Mesendoderm (in vitro differentiated cells): ENCODE data around the gene LATS2.

Experiments used
- DNase-seq: peaks from one replicate; pipeline ENCODE4 v3.0.0; 2013
- H2AK5ac ChIP-seq: 2 replicates; pipeline ENCODE4 v1.6.1; 2013; ENCODE audit warnings: low read length, inconsistent platforms
- H2BK120ac ChIP-seq: 2 replicates; pipeline ENCODE4 v1.6.1; 2013; ENCODE audit warnings: low read depth, mild to moderate bottlenecking, low read length, moderate library complexity, mixed read lengths
- H2BK15ac ChIP-seq: replicated peaks from 2 replicates; pipeline ENCODE4 v1.6.1; 2013; ENCODE audit warnings: low read depth, mild to moderate bottlenecking, moderate library complexity
- H2BK5ac ChIP-seq: 2 replicates; pipeline ENCODE4 v1.6.1; 2013; ENCODE audit warnings: low read length, inconsistent platforms
- H3K18ac ChIP-seq: 2 replicates; pipeline ENCODE4 v1.6.1; 2013; ENCODE audit warnings: mild to moderate bottlenecking, low read length, mixed read lengths
- H3K23ac ChIP-seq: one replicate; pipeline ENCODE4 v1.6.1; 2013; ENCODE audit warnings: low read length
- H3K27ac ChIP-seq: 2 replicates; pipeline ENCODE4 v1.5.1; 2013; ENCODE audit warnings: low read depth, mild to moderate bottlenecking, inconsistent platforms, low read length, moderate library complexity
- H3K27me3 ChIP-seq: 2 replicates; pipeline ENCODE4 v1.6.1; 2013; ENCODE audit warnings: low read length, control low read depth, mild to moderate bottlenecking, inconsistent platforms; ENCODE audit not compliant: insufficient read depth, poor library complexity
- H3K36me3 ChIP-seq: 2 replicates; pipeline ENCODE4 v1.6.1; 2013; ENCODE audit warnings: low read length, inconsistent platforms; ENCODE audit not compliant: control insufficient read depth, insufficient read depth
- H3K4ac ChIP-seq: one replicate; pipeline ENCODE4 v1.6.1; 2013; ENCODE audit warnings: low read depth, mild to moderate bottlenecking, low read length, moderate library complexity
- H3K4me1 ChIP-seq: 2 replicates; pipeline ENCODE4 v1.6.1; 2013; ENCODE audit warnings: low read depth, low read length, inconsistent platforms; ENCODE audit not compliant: control insufficient read depth
- H3K4me2 ChIP-seq: 2 replicates; pipeline ENCODE4 v1.6.1; 2013; ENCODE audit warnings: low read length
- H3K4me3 ChIP-seq: 2 replicates; pipeline ENCODE4 v1.5.1; 2013; ENCODE audit warnings: mild to moderate bottlenecking, low read length
- H3K56ac ChIP-seq: one replicate; pipeline ENCODE4 v1.6.1; 2013; ENCODE audit warnings: low read length
- H3K79me1 ChIP-seq: 2 replicates; pipeline ENCODE4 v1.6.1; 2013; ENCODE audit warnings: low read length, inconsistent platforms
- H3K79me2 ChIP-seq: 2 replicates; pipeline ENCODE4 v1.6.1; 2013; ENCODE audit warnings: mild to moderate bottlenecking, low read length; ENCODE audit not compliant: control insufficient read depth, insufficient read depth
- H3K9ac ChIP-seq: 2 replicates; pipeline ENCODE4 v1.6.1; 2013; ENCODE audit warnings: low read length, inconsistent platforms
- H4K5ac ChIP-seq: one replicate; pipeline ENCODE4 v1.6.1; 2013; ENCODE audit warnings: low read length
- H4K8ac ChIP-seq: one replicate; pipeline ENCODE4 v1.6.1; 2013; ENCODE audit warnings: low read depth, mild to moderate bottlenecking, control low read depth, low read length, moderate library complexity
- WGBS: extraction: QIAGEN DNeasy Blood & Tissue Kit; methylation state at CpG from one replicate; pipeline ENCODE4 v1.1.7; 2013; ENCODE audit warnings: low lambda C conversion rate, missing lambda C conversion rate; ENCODE audit not compliant: insufficient coverage; ENCODE audit errors: extremely low coverage; 5-methylcytosine and 5-hydroxymethylcytosine counted together

Gene LATS2

GRCh38 chr13:20997301-20998161 lies 63.9 kb downstream of the LATS2 start:
- Histone ChIP-seq H4K5ac (no peak overlapping the region), H3K9ac (no peak overlapping the region), H3K27me3 (no peaks in the 10 kb centered on the region), H3K23ac (no peak overlapping the region), H3K79me2 (peaks cover 16% of the 10 kb centered on the region), H3K36me3 (no peaks in the 10 kb centered on the region), H3K4me2 (no peak overlapping the region), H2BK5ac (no peak overlapping the region), H3K18ac (no peak overlapping the region), H3K4me1 (no peaks in the 10 kb centered on the region), H2BK15ac (no peak overlapping the region), H2AK5ac (no peak overlapping the region), H2BK120ac (no peak overlapping the region), H3K4ac (no peak overlapping the region), H3K56ac (no peak overlapping the region), H3K79me1 (peaks cover 30% of the 10 kb centered on the region), H3K4me3 (no peak overlapping the region), H4K8ac (no peak overlapping the region), H3K27ac (no peak overlapping the region)
- peak; percentile 71 for DNase-seq
- no CpG with 5 or more reads among the region's 14 CpGs for WGBS

- no peak overlapping the region for H4K8ac ChIP-seq
- H3K27me3 ChIP-seq = no peaks in the 10 kb centered on the region
- no peak overlapping the region for H3K56ac ChIP-seq
- H3K27ac ChIP-seq = no peak overlapping the region
- no peak overlapping the region for H3K4ac ChIP-seq
- H2BK120ac ChIP-seq = no peak overlapping the region
- WGBS = no CpG with 5 or more reads among the region's 4 CpGs
- H3K23ac ChIP-seq = no peak overlapping the region
- no peaks in the 10 kb centered on the region for H3K36me3 ChIP-seq
- DNase-seq = no peak
- H3K79me2 ChIP-seq = peaks cover 13% of the 10 kb centered on the region
- no peak overlapping the region for H2BK5ac ChIP-seq
- no peak overlapping the region for H3K9ac ChIP-seq
- no peak overlapping the region for H2AK5ac ChIP-seq
- no peaks in the 10 kb centered on the region for H3K4me1 ChIP-seq
- peaks cover 28% of the 10 kb centered on the region for H3K79me1 ChIP-seq
- H3K18ac ChIP-seq = no peak overlapping the region
- no peak overlapping the region for H4K5ac ChIP-seq
- no peak overlapping the region for H3K4me3 ChIP-seq
- no peak overlapping the region for H2BK15ac ChIP-seq
- no peak overlapping the region for H3K4me2 ChIP-seq
Observed at GRCh38 chr13:20995245-20995838, 66.0 kb downstream of the LATS2 start.

- no peak overlapping the region for H2BK15ac ChIP-seq
- H4K8ac ChIP-seq = no peak overlapping the region
- H3K9ac ChIP-seq = no peak overlapping the region
- H3K27me3 ChIP-seq = no peaks in the 10 kb centered on the region
- H3K4ac ChIP-seq = no peak overlapping the region
- peaks cover 3% of the 10 kb centered on the region for H3K36me3 ChIP-seq
- H2BK5ac ChIP-seq = no peak overlapping the region
- no peak for DNase-seq
- no peak overlapping the region for H3K27ac ChIP-seq
- H2AK5ac ChIP-seq = no peak overlapping the region
- H3K56ac ChIP-seq = no peak overlapping the region
- H3K18ac ChIP-seq = no peak overlapping the region
- no peak overlapping the region for H3K4me2 ChIP-seq
- peaks cover 12% of the 10 kb centered on the region for H3K79me2 ChIP-seq
- no peaks in the 10 kb centered on the region for H3K4me1 ChIP-seq
- H2BK120ac ChIP-seq = no peak overlapping the region
- no peak overlapping the region for H3K23ac ChIP-seq
- no CpG with 5 or more reads among the region's 7 CpGs for WGBS
- H4K5ac ChIP-seq = no peak overlapping the region
- H3K4me3 ChIP-seq = no peak overlapping the region
- peaks cover 28% of the 10 kb centered on the region for H3K79me1 ChIP-seq
Observed at GRCh38 chr13:20994441-20994821, 67.0 kb downstream of the LATS2 start.

- no peak overlapping the region for H3K4ac ChIP-seq
- no peak overlapping the region for H2BK15ac ChIP-seq
- H3K27me3 ChIP-seq = no peaks in the 10 kb centered on the region
- no peak overlapping the region for H3K23ac ChIP-seq
- H3K56ac ChIP-seq = no peak overlapping the region
- no peak overlapping the region for H2BK5ac ChIP-seq
- H3K36me3 ChIP-seq = peaks cover 7% of the 10 kb centered on the region
- no peaks in the 10 kb centered on the region for H3K4me1 ChIP-seq
- H3K18ac ChIP-seq = no peak overlapping the region
- H3K4me3 ChIP-seq = no peak overlapping the region
- H4K8ac ChIP-seq = no peak overlapping the region
- peaks cover 11% of the 10 kb centered on the region for H3K79me2 ChIP-seq
- peaks cover 28% of the 10 kb centered on the region for H3K79me1 ChIP-seq
- no peak overlapping the region for H4K5ac ChIP-seq
- H2BK120ac ChIP-seq = no peak overlapping the region
- H3K27ac ChIP-seq = no peak overlapping the region
- no peak overlapping the region for H3K9ac ChIP-seq
- no CpG with 5 or more reads among the region's 13 CpGs for WGBS
- no peak overlapping the region for H2AK5ac ChIP-seq
- no peak overlapping the region for H3K4me2 ChIP-seq
- DNase-seq = no peak
Observed at GRCh38 chr13:20993661-20994440, 67.5 kb downstream of the LATS2 start.

GRCh38 chr13:20993211-20993610 lies 68.2 kb downstream of the LATS2 start:
- no peak overlapping the region for H2BK5ac ChIP-seq
- no peak overlapping the region for H2BK15ac ChIP-seq
- H4K8ac ChIP-seq = no peak overlapping the region
- H3K56ac ChIP-seq = no peak overlapping the region
- no peak overlapping the region for H3K9ac ChIP-seq
- H2AK5ac ChIP-seq = no peak overlapping the region
- no peak overlapping the region for H3K27ac ChIP-seq
- H3K79me2 ChIP-seq = peaks cover 11% of the 10 kb centered on the region
- no peaks in the 10 kb centered on the region for H3K4me1 ChIP-seq
- H3K79me1 ChIP-seq = peaks cover 26% of the 10 kb centered on the region
- H3K18ac ChIP-seq = no peak overlapping the region
- H4K5ac ChIP-seq = no peak overlapping the region
- no peak overlapping the region for H3K4me3 ChIP-seq
- no peak overlapping the region for H3K4me2 ChIP-seq
- no peak overlapping the region for H3K23ac ChIP-seq
- no peak for DNase-seq
- no peaks in the 10 kb centered on the region for H3K27me3 ChIP-seq
- no CpG with 5 or more reads among the region's 4 CpGs for WGBS
- no peak overlapping the region for H3K4ac ChIP-seq
- no peak overlapping the region for H2BK120ac ChIP-seq
- peaks cover 7% of the 10 kb centered on the region for H3K36me3 ChIP-seq
